ENCODE results near the gene CAMK2A. TPM values are rescaled to one million over a fixed set of nuclear protein-coding genes. Genes with fewer than 3 reads are reported as not detected.
"Not testable (repeated sequence)": the region's sequence is repeated elsewhere in the genome, so short reads cannot be mapped to it uniquely, and the experiment has no call there.

Gene CAMK2A
- polyA plus RNA-seq, 1 experiment = 0.37 TPM

- ChIA-PET POLR2A (interaction anchor here (0.8 kb wide), 1 partner anchor 44 kb away, joined by 3 read pairs; no protein-coding TSS in a partner anchor), CTCF (interaction anchor here (0.6 kb wide), 1 partner anchor 13 kb away, joined by 3 read pairs; no protein-coding TSS in a partner anchor)
- TF ChIP-seq, protein P1, sequence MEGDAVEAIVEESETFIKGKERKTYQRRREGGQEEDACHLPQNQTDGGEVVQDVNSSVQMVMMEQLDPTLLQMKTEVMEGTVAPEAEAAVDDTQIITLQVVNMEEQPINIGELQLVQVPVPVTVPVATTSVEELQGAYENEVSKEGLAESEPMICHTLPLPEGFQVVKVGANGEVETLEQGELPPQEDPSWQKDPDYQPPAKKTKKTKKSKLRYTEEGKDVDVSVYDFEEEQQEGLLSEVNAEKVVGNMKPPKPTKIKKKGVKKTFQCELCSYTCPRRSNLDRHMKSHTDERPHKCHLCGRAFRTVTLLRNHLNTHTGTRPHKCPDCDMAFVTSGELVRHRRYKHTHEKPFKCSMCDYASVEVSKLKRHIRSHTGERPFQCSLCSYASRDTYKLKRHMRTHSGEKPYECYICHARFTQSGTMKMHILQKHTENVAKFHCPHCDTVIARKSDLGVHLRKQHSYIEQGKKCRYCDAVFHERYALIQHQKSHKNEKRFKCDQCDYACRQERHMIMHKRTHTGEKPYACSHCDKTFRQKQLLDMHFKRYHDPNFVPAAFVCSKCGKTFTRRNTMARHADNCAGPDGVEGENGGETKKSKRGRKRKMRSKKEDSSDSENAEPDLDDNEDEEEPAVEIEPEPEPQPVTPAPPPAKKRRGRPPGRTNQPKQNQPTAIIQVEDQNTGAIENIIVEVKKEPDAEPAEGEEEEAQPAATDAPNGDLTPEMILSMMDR (IDR thresholded peaks at IDR 0.05; ENCODE audit: low read depth, low read length) = no peak
- no peak for DNase-seq (ENCODE audit: low read depth, low spot score)
- Histone ChIP-seq H3K27me3 (ENCODE audit: control insufficient read depth, insufficient read depth, low read length) (no peaks in the 10 kb centered on the region), H3K27ac (ENCODE audit: low read depth, low read length) (no peak overlapping the region), H3K9me3 (ENCODE audit: control insufficient read depth, insufficient read depth, low read length) (no peaks in the 10 kb centered on the region; the same call in 1 of the 2 replicates), H3K4me3 (ENCODE audit: low read depth, low read length) (no peak overlapping the region)
Measured at GRCh38 chr5:150249744-150250143, 39.8 kb downstream of the CAMK2A start.

GRCh38 chr5:150248946-150249345 lies 40.6 kb downstream of the CAMK2A start:
- ChIA-PET POLR2A (interaction anchor here (0.8 kb wide), 1 partner anchor 43 kb away, joined by 3 read pairs; no protein-coding TSS in a partner anchor), CTCF (interaction anchor here (0.6 kb wide), 1 partner anchor 14 kb away, joined by 3 read pairs; no protein-coding TSS in a partner anchor)
- Histone ChIP-seq H3K27me3 (ENCODE audit: control insufficient read depth, insufficient read depth, low read length) (no peaks in the 10 kb centered on the region), H3K9me3 (ENCODE audit: control insufficient read depth, insufficient read depth, low read length) (no peaks in the 10 kb centered on the region; the same call in 1 of the 2 replicates), H3K27ac (ENCODE audit: low read depth, low read length) (no peak overlapping the region), H3K4me3 (ENCODE audit: low read depth, low read length) (no peak overlapping the region)
- DNase-seq (ENCODE audit: low read depth, low spot score) = no peak
- TF ChIP-seq, protein P1 (IDR thresholded peaks at IDR 0.05; ENCODE audit: low read depth, low read length) = no peak

DNA sequence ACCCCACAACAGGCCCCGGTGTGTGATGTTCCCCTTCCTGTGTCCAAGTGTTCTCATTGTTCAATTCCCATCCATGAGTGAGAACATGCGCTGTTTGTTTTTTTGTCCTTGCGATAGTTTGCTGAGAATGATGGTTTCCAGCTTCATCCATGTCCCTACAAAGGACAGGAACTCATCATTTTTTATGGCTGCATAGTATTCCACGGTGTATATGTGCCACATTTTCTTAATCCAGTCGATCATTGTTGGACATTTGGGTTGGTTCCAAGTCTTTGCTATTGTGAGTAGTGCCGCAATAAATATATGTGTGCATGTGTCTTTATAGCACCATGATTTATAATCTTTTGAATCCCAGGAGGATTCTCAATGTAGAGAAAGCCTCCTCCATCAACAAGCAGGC lies 41.1 kb downstream of the CAMK2A start:
- H3K4me3 ChIP-seq (ENCODE audit: low read depth, low read length); POLR2A ChIA-PET; H3K27me3 ChIP-seq (ENCODE audit: control insufficient read depth, insufficient read depth, low read length); H3K27ac ChIP-seq (ENCODE audit: low read depth, low read length); H3K9me3 ChIP-seq (ENCODE audit: control insufficient read depth, insufficient read depth, low read length); DNase-seq (ENCODE audit: low read depth, low spot score): not testable (repeated sequence)
- CTCF ChIA-PET = interaction anchor here (1.6 kb wide), 1 partner anchor 102 kb away, joined by 3 read pairs; no protein-coding TSS in a partner anchor

- Histone ChIP-seq H3K27me3 (ENCODE audit: control insufficient read depth, insufficient read depth, low read length) (no peaks in the 10 kb centered on the region), H3K4me3 (ENCODE audit: low read depth, low read length) (no peak overlapping the region), H3K9me3 (ENCODE audit: control insufficient read depth, insufficient read depth, low read length) (no peaks in the 10 kb centered on the region; the same call in 1 of the 2 replicates), H3K27ac (ENCODE audit: low read depth, low read length) (no peak overlapping the region)
- CTCF ChIA-PET = interaction anchor here (1.6 kb wide), 1 partner anchor 103 kb away, joined by 3 read pairs; no protein-coding TSS in a partner anchor
- DNase-seq (ENCODE audit: low read depth, low spot score) = no peak
- TF ChIP-seq, protein P1 (IDR thresholded peaks at IDR 0.05; ENCODE audit: low read depth, low read length) = no peak
- POLR2A ChIA-PET = no interaction called here
Measured at GRCh38 chr5:150247726-150248125, 41.8 kb downstream of the CAMK2A start.

DNA sequence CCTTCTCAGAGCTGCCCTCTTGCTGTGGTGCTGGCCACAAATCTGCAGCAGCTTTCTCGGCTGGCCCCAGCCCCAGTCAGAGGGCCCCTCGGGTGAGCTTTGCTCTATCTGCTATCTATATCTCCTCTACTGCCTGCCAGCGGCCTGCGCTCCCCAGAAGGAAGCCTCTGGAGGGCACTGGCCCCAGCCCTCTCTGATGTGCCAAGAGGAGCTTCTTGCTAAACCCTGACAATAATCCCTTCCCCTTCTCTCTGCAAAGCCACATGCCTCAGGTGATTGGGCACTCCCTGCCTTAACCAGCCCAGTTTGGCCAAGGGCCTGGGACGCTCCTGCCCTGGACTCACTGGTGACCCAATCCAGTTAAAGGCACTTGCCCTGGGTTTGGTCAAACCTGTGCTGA lies 42.7 kb downstream of the CAMK2A start:
- no peak for DNase-seq (ENCODE audit: low read depth, low spot score)
- ChIA-PET CTCF (interaction anchor here (0.7 to 1.6 kb wide), 3 partner anchors 22 to 104 kb away, joined by 3 to 4 read pairs (median 3); no protein-coding TSS in a partner anchor), POLR2A (no interaction called here)
- TF ChIP-seq, protein P1 (IDR thresholded peaks at IDR 0.05; ENCODE audit: low read depth, low read length) = no peak
- Histone ChIP-seq H3K9me3 (ENCODE audit: control insufficient read depth, insufficient read depth, low read length) (no peaks in the 10 kb centered on the region; the same call in 1 of the 2 replicates), H3K27ac (ENCODE audit: low read depth, low read length) (no peak overlapping the region), H3K4me3 (ENCODE audit: low read depth, low read length) (no peak overlapping the region), H3K27me3 (ENCODE audit: control insufficient read depth, insufficient read depth, low read length) (peaks cover 2% of the 10 kb centered on the region)

Measured in AG04450 (cell line).